Choroid plexus epithelial cell (primary cell): Measurements from ENCODE around the gene GALP.

Experiments
- DNase-seq: peaks from one replicate; pipeline ENCODE4 v3.0.0-alpha.2; 2010; ENCODE audit warnings: low read depth
- H3K4me3 ChIP-seq: 2 replicates; pipeline ENCODE4 v1.5.1; 2011; ENCODE audit warnings: low read depth, mild to moderate bottlenecking, control low read depth, low read length, moderate library complexity
- CTCF ChIP-seq: conservative IDR thresholded peaks from 2 replicates; pipeline ENCODE4 v1.5.1; 2011; ENCODE audit warnings: low read depth, mild to moderate bottlenecking, control low read depth, inconsistent platforms, low read length, moderate library complexity

GALP gene

GRCh38 chr19:56156768-56157167 is 19.0 kb upstream of the GALP start:
- no peak for DNase-seq
- no peak for TF ChIP-seq CTCF
- no peak overlapping the region for H3K4me3 ChIP-seq

- no peak for TF ChIP-seq CTCF
- H3K4me3 ChIP-seq = no peak overlapping the region
- DNase-seq = no peak
Measured at GRCh38 chr19:56158170-56158757, 17.5 kb upstream of the GALP start.

- no peak for DNase-seq
- no peak for TF ChIP-seq CTCF
- H3K4me3 ChIP-seq = no peak overlapping the region
Measured at GRCh38 chr19:56159009-56159559, 16.7 kb upstream of the GALP start.

- DNase-seq = no peak
- no peak for TF ChIP-seq CTCF
- H3K4me3 ChIP-seq = no peak overlapping the region
Measured at GRCh38 chr19:56159622-56160271, 16.1 kb upstream of the GALP start.

- DNase-seq = no peak
- no peak overlapping the region for H3K4me3 ChIP-seq
- TF ChIP-seq CTCF = no peak
Measured at GRCh38 chr19:56161534-56161933, 14.3 kb upstream of the GALP start.

- DNase-seq = peak; percentile 43
Measured at GRCh38 chr19:56162258-56162657, 13.6 kb upstream of the GALP start.

More at GRCh38 chr19:56162258-56162657, 13.6 kb upstream of the GALP start:
- TF ChIP-seq CTCF = no peak
- no peak overlapping the region for H3K4me3 ChIP-seq
